Measurements from ENCODE around the gene NR3C2.

DNA sequence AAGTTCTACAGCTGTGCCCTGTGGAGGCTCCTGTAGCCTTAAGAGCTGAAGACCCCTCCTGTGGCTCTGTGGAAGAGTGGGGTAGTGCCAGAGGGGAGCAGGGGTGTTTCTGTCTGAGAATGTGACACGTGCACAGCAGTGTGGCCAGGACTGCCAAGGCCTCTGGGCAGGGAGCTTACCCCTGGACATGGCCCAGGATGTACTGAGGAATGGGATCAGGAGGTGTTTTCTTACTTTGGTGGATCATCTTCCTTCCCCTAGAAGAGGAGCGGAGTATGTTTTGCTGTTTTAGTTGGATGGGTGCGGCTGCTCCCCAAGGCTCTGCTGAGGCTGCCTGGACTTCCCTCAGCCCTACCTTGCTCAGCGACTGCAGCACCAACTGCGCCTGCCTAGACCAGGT is 367.8 kb downstream of the NR3C2 start:
- TF ChIP-seq BHLHE40 (IDR thresholded peaks at IDR 0.05; ENCODE audit: borderline replicate concordance in 1 of 2, low read depth in 2 of 2, low read length in 1 of 2) (no peak), EZH2 (IDR thresholded peaks at IDR 0.05; ENCODE audit: borderline replicate concordance, control insufficient read depth, low read depth, low read length) (no peak), IKZF1 (conservative IDR thresholded peaks at IDR 0.05) (no peak), MXI1 (IDR thresholded peaks at IDR 0.05; ENCODE audit: low read depth, low read length) (no peak), USF2 (IDR thresholded peaks at IDR 0.05; ENCODE audit: borderline replicate concordance, low read depth, low read length) (no peak), PBX3 (IDR thresholded peaks at IDR 0.05; ENCODE audit: insufficient replicate concordance, low read depth, low read length) (no peak), YY1 (IDR thresholded peaks at IDR 0.05; ENCODE audit: low read depth, low read length) (no peak), POLR2A (IDR thresholded peaks at IDR 0.05; ENCODE audit: low read depth, low read length) (no peak), CREM (IDR thresholded peaks at IDR 0.05; ENCODE audit: low read depth) (no peak)
- TF ChIP-seq, protein P1, sequence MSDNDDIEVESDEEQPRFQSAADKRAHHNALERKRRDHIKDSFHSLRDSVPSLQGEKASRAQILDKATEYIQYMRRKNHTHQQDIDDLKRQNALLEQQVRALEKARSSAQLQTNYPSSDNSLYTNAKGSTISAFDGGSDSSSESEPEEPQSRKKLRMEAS (IDR thresholded peaks at IDR 0.05; ENCODE audit: low read depth, low read length): no peak
